Epithelial cell of prostate (primary cell): Measurements from ENCODE around the gene NPIPA5.
"Not testable (repeated sequence)": the region's sequence is repeated elsewhere in the genome, so short reads cannot be mapped to it uniquely, and the experiment has no call there.

ENCODE experiments used
- DNase-seq: peaks from one replicate; pipeline ENCODE4 v3.0.0-alpha.2; 2011; ENCODE audit warnings: low read depth, low spot score
- H3K27ac ChIP-seq: fragments of 450-650 bp; 2 replicates; pipeline ENCODE4 v1.5.1; 2017; ENCODE audit warnings: mild to moderate bottlenecking

NPIPA5 gene

DNA sequence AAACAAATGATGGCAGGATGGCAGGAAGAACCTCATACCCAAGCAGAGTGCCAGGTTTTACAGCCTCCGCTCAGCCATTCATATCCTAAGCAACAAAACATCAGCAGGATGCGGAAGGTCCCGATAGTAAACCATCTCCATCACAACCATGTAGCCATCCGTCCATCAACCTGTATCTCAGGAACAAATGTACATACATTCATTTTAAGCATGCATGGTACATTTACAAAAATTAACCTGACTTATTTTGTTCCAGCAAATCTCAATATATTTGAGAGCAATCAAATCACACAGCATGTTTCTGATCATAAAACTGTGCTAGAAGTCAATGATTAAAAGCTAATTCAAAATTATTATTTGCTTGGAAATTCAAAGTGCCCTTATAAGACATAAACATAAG is at the start of gene NPIPA5:
TSS of gene NPIPA5 (minus strand) at position 101 of the 400 bp plus-strand sequence. CDS start at position 101, 0 bp downstream.
- DNase-seq, H3K27ac ChIP-seq: not testable (repeated sequence)

DNA sequence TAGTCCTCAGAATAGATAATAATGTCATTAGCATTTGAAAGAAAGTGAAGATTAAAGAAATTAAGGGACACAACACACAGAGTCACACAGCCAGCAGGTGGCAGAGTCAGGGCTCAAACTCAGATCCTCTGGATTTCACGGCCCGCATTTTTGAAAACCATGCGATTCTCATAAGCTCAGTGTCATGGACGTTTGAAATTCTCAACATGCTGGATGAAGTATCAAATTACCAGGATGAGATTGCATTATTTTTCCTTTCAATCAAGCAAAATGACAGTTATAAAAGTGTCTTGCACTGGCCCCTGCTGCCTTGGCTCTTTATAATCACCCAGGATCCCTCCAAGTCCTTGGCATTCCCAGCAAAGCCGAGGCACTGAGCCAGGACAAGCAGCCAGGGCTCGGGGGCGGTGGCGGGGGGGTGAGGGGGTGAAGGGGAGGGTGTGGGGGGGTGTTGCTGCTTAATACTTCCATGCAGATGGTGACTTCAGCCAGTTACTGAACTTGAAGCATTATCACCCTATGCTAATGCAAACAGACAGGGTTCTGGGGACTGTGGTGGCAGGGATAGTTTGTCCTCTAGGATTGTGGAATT is 49.6 kb upstream of the NPIPA5 start:
- no peak for DNase-seq
- H3K27ac ChIP-seq: no peak overlapping the region

GRCh38 chr16:15426796-15427195 is 48.7 kb upstream of the NPIPA5 start:
- H3K27ac ChIP-seq: no peak overlapping the region
- no peak for DNase-seq

- no peak for DNase-seq
- H3K27ac ChIP-seq: no peak overlapping the region
These were observed 47.8 kb upstream of the NPIPA5 start for GRCh38 chr16:15425861-15426260.

GRCh38 chr16:15422222-15422621 is 44.1 kb upstream of the NPIPA5 start:
- H3K27ac ChIP-seq: no peak overlapping the region

GRCh38 chr16:15421696-15422095 is 43.6 kb upstream of the NPIPA5 start:
- DNase-seq, H3K27ac ChIP-seq: not testable (repeated sequence)

More at GRCh38 chr16:15422222-15422621, 44.1 kb upstream of the NPIPA5 start:
- DNase-seq: no peak

- DNase-seq: no peak
- H3K27ac ChIP-seq: no peak overlapping the region
These were observed 40.1 kb upstream of the NPIPA5 start for GRCh38 chr16:15418206-15418605.

- no peak overlapping the region for H3K27ac ChIP-seq
- DNase-seq: no peak
These were observed 39.1 kb upstream of the NPIPA5 start for GRCh38 chr16:15417197-15417596.

DNA sequence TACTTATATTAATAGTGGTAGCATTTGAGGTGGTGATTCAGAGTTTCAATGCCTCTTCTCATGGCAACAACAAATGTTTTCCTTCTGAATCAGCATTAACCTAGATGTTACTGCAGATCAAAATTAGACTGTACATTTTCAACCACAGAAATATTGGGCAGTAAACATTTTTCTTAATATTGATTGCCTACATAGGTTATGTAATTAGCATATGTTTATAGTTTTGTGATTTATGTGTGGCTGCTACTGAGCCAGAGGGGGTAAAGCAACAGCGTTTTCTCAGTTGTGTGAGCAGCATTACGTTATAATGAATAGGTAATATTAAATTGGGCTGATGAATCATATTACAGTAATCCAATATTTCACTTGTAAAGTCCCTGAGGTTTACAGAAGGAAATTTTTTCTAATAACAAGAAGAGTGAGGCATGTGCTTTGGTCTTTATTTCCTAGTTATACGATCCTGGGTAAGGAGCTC is 37.5 kb upstream of the NPIPA5 start:
- no peak for DNase-seq
- H3K27ac ChIP-seq: peak overlapping the region; percentile 51

GRCh38 chr16:15409476-15409875 is 31.4 kb upstream of the NPIPA5 start:
- not testable (repeated sequence) for DNase-seq, H3K27ac ChIP-seq

DNA sequence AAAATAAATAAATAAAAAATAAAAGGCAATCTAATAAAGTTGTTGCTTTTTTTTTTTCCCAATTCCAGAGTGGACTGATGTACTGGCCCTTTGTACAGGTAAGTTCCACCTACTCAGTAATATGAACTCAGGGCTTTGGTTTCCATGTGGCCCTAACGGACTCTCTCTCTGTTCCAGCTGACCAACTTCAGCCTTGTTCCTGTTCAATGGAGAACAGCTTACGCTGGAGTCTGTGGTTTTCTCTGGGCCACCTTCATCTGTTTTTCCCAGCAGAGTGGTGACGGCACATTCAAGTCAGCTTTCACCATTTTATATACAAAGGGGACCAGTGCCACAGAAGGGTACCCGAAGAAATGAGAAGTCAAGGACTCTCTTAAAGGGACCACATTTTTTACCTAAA is 29.7 kb upstream of the NPIPA5 start:
- H3K27ac ChIP-seq: not testable (repeated sequence)

DNA sequence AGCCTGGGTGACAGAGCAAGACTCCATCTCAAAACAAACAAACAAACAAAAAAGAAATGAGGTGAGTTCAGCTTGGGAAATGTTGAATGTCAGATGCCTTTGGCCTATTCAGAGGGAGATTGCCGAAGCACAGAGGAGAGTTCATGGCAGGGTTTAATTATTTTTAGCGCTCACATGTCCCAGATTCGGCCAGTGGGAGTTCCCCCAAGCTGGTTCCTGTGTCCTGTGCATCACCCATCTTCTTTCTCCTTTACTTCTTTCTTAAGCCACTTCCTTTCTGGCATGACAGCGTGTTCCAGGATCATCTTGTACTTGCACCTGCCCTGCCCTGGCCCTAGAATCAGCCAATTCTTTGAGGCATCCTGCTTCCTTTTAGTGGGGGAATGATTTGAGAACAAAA is 26.7 kb upstream of the NPIPA5 start:
- no peak for DNase-seq
- no peak overlapping the region for H3K27ac ChIP-seq

More for the DNA sequence above, 29.7 kb upstream of the NPIPA5 start:
- not testable (repeated sequence) for DNase-seq

- not testable (repeated sequence) for H3K27ac ChIP-seq, DNase-seq
These were observed 26.0 kb upstream of the NPIPA5 start for GRCh38 chr16:15404091-15404490.

GRCh38 chr16:15403392-15403995 is 25.4 kb upstream of the NPIPA5 start:
- no peak overlapping the region for H3K27ac ChIP-seq
- DNase-seq: peak; percentile 34

GRCh38 chr16:15401972-15402371 is 23.9 kb upstream of the NPIPA5 start:
- no peak overlapping the region for H3K27ac ChIP-seq

DNA sequence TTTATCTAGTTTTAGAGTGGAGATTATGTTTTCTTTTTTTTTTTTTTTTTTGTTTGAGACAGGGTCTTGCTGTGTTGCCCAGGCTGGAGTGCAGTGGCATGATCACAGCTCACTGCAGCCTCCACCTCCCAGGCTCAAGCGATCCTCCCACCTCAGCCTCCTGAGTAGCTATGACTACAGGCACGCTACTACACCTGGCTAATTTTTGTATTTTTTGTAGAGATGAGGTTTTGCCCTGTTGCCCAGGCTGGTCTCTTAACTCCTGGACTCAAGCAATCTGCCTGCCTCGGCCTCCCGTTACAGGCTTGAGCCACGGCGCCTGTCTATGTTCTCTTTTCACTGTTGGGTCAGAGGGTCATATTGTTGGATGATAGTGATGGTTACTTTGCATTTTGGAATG is 22.2 kb upstream of the NPIPA5 start:
- H3K27ac ChIP-seq, DNase-seq: not testable (repeated sequence)

More at GRCh38 chr16:15401972-15402371, 23.9 kb upstream of the NPIPA5 start:
- no peak for DNase-seq

DNA sequence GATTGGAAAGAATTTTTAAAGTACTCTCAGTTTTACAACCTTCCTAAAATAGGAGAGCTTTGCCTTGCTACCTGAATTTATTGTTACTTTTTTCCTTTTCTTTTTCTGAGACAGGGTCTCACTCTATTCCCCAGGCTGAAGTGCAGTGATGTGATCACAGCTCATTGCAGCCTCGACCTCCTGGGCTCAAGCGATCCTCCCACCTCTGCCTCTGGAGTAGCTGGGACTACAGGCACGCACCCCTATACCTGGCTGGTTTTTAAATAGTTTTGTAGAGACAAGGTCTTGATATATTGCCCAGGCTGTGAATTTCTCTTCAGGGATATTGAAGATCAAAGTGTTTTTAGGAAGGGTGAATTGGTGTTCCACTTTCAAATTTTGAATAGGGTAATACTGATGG is 21.2 kb upstream of the NPIPA5 start:
- DNase-seq: no peak
- no peak overlapping the region for H3K27ac ChIP-seq

GRCh38 chr16:15398618-15399316 is 20.7 kb upstream of the NPIPA5 start:
- no peak overlapping the region for H3K27ac ChIP-seq
- no peak for DNase-seq

DNA sequence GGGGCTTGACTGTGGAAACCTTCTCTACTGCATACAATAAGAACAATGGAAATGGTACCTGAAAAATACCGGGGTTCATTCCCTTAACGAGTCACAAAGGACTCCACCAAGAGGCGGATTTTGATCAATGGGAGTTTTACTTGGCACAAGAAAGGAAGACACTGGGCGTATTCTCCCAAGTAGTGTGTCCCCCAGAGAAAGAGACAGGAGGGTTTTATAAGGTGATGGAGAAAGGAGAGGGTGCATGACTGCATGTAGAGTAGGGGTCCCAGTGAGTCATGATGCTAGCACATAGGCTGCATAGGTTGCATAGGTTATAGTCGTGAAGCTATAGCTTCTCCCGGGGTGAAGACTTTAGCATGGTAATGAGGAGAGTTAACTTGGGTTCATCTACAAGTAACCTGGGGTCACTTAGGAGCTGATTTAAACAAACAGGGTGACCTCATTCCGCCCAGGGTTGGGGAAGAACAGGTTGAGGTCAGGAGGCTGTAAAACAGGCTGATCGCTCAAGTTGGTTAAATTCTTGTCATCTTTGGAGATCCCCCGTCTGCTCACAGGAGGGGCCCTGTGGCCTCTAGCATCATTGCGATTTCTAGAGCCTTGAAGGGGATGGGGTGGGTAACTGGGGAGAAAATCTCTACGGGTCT is 19.0 kb upstream of the NPIPA5 start:
- no peak for DNase-seq
- H3K27ac ChIP-seq: no peak overlapping the region

DNA sequence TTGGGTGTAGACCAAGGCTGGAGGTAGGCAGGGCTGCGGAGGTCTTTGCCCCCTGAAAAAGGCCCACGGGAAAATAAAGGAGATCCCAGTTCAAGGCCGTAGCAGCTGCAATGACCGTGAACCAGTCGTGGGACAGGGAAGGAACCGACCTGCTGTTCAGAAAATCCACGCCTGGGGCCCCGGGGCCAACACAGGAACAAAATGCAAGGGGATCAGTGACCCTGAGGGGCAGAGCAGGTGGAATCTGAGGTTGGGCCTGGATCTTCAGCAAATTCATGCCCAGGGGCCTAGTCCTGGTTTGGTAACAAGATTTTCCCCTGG is 18.4 kb upstream of the NPIPA5 start:
- not testable (repeated sequence) for H3K27ac ChIP-seq, DNase-seq
